CD8-positive, alpha-beta memory T cell (primary cell): Measurements from ENCODE around the gene ARSB. TPM values are rescaled to one million over a fixed set of nuclear protein-coding genes. Genes with fewer than 3 reads are reported as not detected.
A peak's percentile ranks its signal among the peaks of the same experiment; 100 is the strongest.

ENCODE experiments used
- CTCF ChIA-PET: fragments of 350-600 bp; sonication (Branson Sonifier 250); formaldehyde crosslinking; loops from one replicate; lab custom pipeline; 2021; ENCODE audit warnings: antibody characterized with exemption; lab: Charles Lee
- POLR2A ChIA-PET: fragments of 350-600 bp; sonication (Branson Sonifier 250); formaldehyde crosslinking; loops from one replicate; lab custom pipeline; 2021; ENCODE audit warnings: antibody characterized with exemption; lab: Charles Lee
- DNase-seq, 5 donors: peaks; one replicate each; pipeline versions ENCODE4 v3.0.0 to v3.0.0-alpha.2; 2020 to 2022; ENCODE audit warnings: mixed read lengths in 1 of 5
- H3K27ac ChIP-seq: one replicate; pipeline ENCODE4 v1.7.0; 2013; ENCODE audit warnings: low read depth, mild to moderate bottlenecking, low read length, moderate library complexity
- H3K27me3 ChIP-seq: 2 replicates; pipeline ENCODE4 v1.7.0; 2013; ENCODE audit warnings: low read length, mild to moderate bottlenecking; ENCODE audit not compliant: insufficient read depth, poor library complexity, severe bottlenecking
- H3K36me3 ChIP-seq: 2 replicates; pipeline ENCODE4 v1.7.0; 2013; ENCODE audit warnings: mild to moderate bottlenecking, low read length, moderate library complexity; ENCODE audit not compliant: insufficient read depth
- H3K4me1 ChIP-seq: 2 replicates; pipeline ENCODE4 v1.7.0; 2013; ENCODE audit warnings: mild to moderate bottlenecking, low read length, moderate library complexity; ENCODE audit not compliant: insufficient read depth
- H3K4me3 ChIP-seq: 2 replicates; pipeline ENCODE4 v1.7.0; 2013; ENCODE audit warnings: mild to moderate bottlenecking, low read length
- H3K9me3 ChIP-seq: 2 replicates; pipeline ENCODE4 v1.7.0; 2013; ENCODE audit warnings: mild to moderate bottlenecking, low read length
- H3K27ac Mint-ChIP-seq, 8 donors: one replicate each; pipeline ENCODE4 v1.8.0; 2020 to 2021; ENCODE audit warnings: mixed read lengths in 8 of 8, mild to moderate bottlenecking in 6 of 8, inconsistent platforms in 3 of 8, moderate library complexity in 3 of 8
- H3K27me3 Mint-ChIP-seq, 2 donors: one replicate each; pipeline ENCODE4 v1.8.0; 2020 to 2021; ENCODE audit warnings: mixed read lengths in 2 of 2, mild to moderate bottlenecking in 1 of 2, moderate library complexity in 1 of 2
- H3K36me3 Mint-ChIP-seq, 3 donors: one replicate each; pipeline ENCODE4 v1.8.0; 2020 to 2021; ENCODE audit warnings: mixed read lengths in 3 of 3, inconsistent platforms in 1 of 3, mild to moderate bottlenecking in 1 of 3
- H3K4me1 Mint-ChIP-seq, 3 donors: one replicate each; pipeline ENCODE4 v1.8.0; 2020 to 2021; ENCODE audit warnings: mixed read lengths in 3 of 3, inconsistent platforms in 1 of 3, mild to moderate bottlenecking in 1 of 3
- H3K4me3 Mint-ChIP-seq, 7 donors: one replicate each; pipeline ENCODE4 v1.8.0; 2020 to 2021; ENCODE audit warnings: mixed read lengths in 7 of 7, mild to moderate bottlenecking in 6 of 7, moderate library complexity in 4 of 7, inconsistent platforms in 2 of 7
- H3K9me3 Mint-ChIP-seq, 5 donors: one replicate each; pipeline ENCODE4 v1.8.0; 2020 to 2022; ENCODE audit warnings: mixed read lengths in 5 of 5, mild to moderate bottlenecking in 3 of 5, moderate library complexity in 2 of 5, inconsistent platforms in 1 of 5
- polyA plus RNA-seq: library from polyadenylated mRNA; unstranded; fragments of 300-500 nt; fragmentation: Illumina TruSeq; gene quantifications from one replicate; pipeline ENCODE4 v1.2.3, GENCODE V29; 2021
- total RNA-seq, 2 experiments: library from RNA; stranded (reverse); gene quantifications; one replicate each; pipeline ENCODE4 v1.2.3, GENCODE V29; 2021

ARSB gene
- total and polyA plus RNA-seq, 3 experiments from 2014 or later, result 5.1 to 19.9 (median 19.6) TPM

GRCh38 chr5:79007872-79008271 is 22.8 kb upstream of the ARSB start:
- H3K36me3 Mint-ChIP-seq, result peaks cover 0 to under 1% (median 0%) of the 10 kb centered on the region in 3 donors
- Histone ChIP-seq H3K36me3 (no peaks in the 10 kb centered on the region), H3K4me3 (no peak overlapping the region), H3K27ac (no peak overlapping the region), H3K27me3 (no peaks in the 10 kb centered on the region), H3K9me3 (no peaks in the 10 kb centered on the region), H3K4me1 (no peaks in the 10 kb centered on the region)
- ChIA-PET POLR2A (no interaction called here), CTCF (interaction anchor here (1.6 kb wide), 1 partner anchor 17 kb away, joined by 4 read pairs; no protein-coding TSS in a partner anchor)
- H3K4me3 Mint-ChIP-seq, result no peak overlapping the region
- peaks cover 5 to 32% of the 10 kb centered on the region in 2 donors for H3K27me3 Mint-ChIP-seq
- H3K9me3 Mint-ChIP-seq, result peaks cover 0 to 7% (median 5%) of the 10 kb centered on the region in 5 donors
- no peak overlapping the region for H3K27ac Mint-ChIP-seq
- no peaks in the 10 kb centered on the region for H3K4me1 Mint-ChIP-seq
- no peak for DNase-seq

GRCh38 chr5:79005936-79006631 is 21.0 kb upstream of the ARSB start:
- no peaks in the 10 kb centered on the region for H3K9me3 ChIP-seq
- H3K27ac ChIP-seq, result no peak overlapping the region
- Mint-ChIP-seq H3K27me3 (peaks cover 13 to 46% of the 10 kb centered on the region in 2 donors), H3K4me1 (no peaks in the 10 kb centered on the region), H3K4me3 (no peak overlapping the region), H3K36me3 (no peaks in the 10 kb centered on the region), H3K27ac (no peak overlapping the region), H3K9me3 (no peaks in the 10 kb centered on the region)
- H3K4me1 ChIP-seq, result no peaks in the 10 kb centered on the region
- DNase-seq, result no peak
- ChIA-PET CTCF (interaction anchor here (1.5 kb wide), 1 partner anchor 19 kb away, joined by 3 read pairs; no protein-coding TSS in a partner anchor), POLR2A (no interaction called here)
- no peak overlapping the region for H3K4me3 ChIP-seq
- no peaks in the 10 kb centered on the region for H3K27me3 ChIP-seq
- no peaks in the 10 kb centered on the region for H3K36me3 ChIP-seq

- Mint-ChIP-seq H3K9me3 (no peaks in the 10 kb centered on the region), H3K4me1 (no peaks in the 10 kb centered on the region), H3K4me3 (no peak overlapping the region), H3K27ac (no peak overlapping the region), H3K36me3 (no peaks in the 10 kb centered on the region), H3K27me3 (peaks cover 13 to 53% of the 10 kb centered on the region in 2 donors)
- no peaks in the 10 kb centered on the region for H3K4me1 ChIP-seq
- H3K36me3 ChIP-seq, result no peaks in the 10 kb centered on the region
- H3K4me3 ChIP-seq, result no peak overlapping the region
- H3K27ac ChIP-seq, result no peak overlapping the region
- no peak for DNase-seq
- H3K27me3 ChIP-seq, result no peaks in the 10 kb centered on the region
- no peaks in the 10 kb centered on the region for H3K9me3 ChIP-seq
- CTCF ChIA-PET, result no interaction called here
- POLR2A ChIA-PET, result no interaction called here
Observed at GRCh38 chr5:79005151-79005550, 20.0 kb upstream of the ARSB start.

- Histone ChIP-seq H3K36me3 (no peaks in the 10 kb centered on the region), H3K4me1 (no peaks in the 10 kb centered on the region), H3K27me3 (no peaks in the 10 kb centered on the region), H3K27ac (no peak overlapping the region), H3K9me3 (no peaks in the 10 kb centered on the region), H3K4me3 (no peak overlapping the region)
- ChIA-PET POLR2A (no interaction called here), CTCF (interaction anchor here (1.3 kb wide), 1 partner anchor 9 kb away, joined by 3 read pairs; no protein-coding TSS in a partner anchor)
- Mint-ChIP-seq H3K4me1 (no peaks in the 10 kb centered on the region), H3K9me3 (no peaks in the 10 kb centered on the region), H3K27ac (no peak overlapping the region), H3K36me3 (no peaks in the 10 kb centered on the region), H3K4me3 (no peak overlapping the region), H3K27me3 (peaks cover 11 to 60% of the 10 kb centered on the region in 2 donors)
- DNase-seq, result no peak
Observed at GRCh38 chr5:79002374-79002773, 17.3 kb upstream of the ARSB start.

GRCh38 chr5:79001471-79001870 is 16.4 kb upstream of the ARSB start:
- H3K4me3 ChIP-seq, result no peak overlapping the region
- no peaks in the 10 kb centered on the region for H3K9me3 ChIP-seq
- Mint-ChIP-seq H3K36me3 (no peaks in the 10 kb centered on the region), H3K27ac (no peak overlapping the region), H3K9me3 (no peaks in the 10 kb centered on the region), H3K4me1 (no peaks in the 10 kb centered on the region), H3K27me3 (peaks cover 11 to 56% of the 10 kb centered on the region in 2 donors), H3K4me3 (no peak overlapping the region)
- H3K4me1 ChIP-seq, result no peaks in the 10 kb centered on the region
- H3K27ac ChIP-seq, result no peak overlapping the region
- ChIA-PET CTCF (interaction anchor here (1.3 kb wide), 2 partner anchors 10 to 23 kb away, joined by 3 read pairs; no protein-coding TSS in a partner anchor), POLR2A (no interaction called here)
- DNase-seq, result no peak
- H3K36me3 ChIP-seq, result no peaks in the 10 kb centered on the region
- no peaks in the 10 kb centered on the region for H3K27me3 ChIP-seq

GRCh38 chr5:78997090-78997489 is 12.0 kb upstream of the ARSB start:
- no peaks in the 10 kb centered on the region for H3K9me3 ChIP-seq
- H3K27ac Mint-ChIP-seq, result no peak overlapping the region
- no peaks in the 10 kb centered on the region for H3K27me3 ChIP-seq
- no peak for DNase-seq
- no peaks in the 10 kb centered on the region for H3K9me3 Mint-ChIP-seq
- POLR2A ChIA-PET, result no interaction called here
- H3K27me3 Mint-ChIP-seq, result peaks cover 2 to 26% of the 10 kb centered on the region in 2 donors
- H3K4me1 Mint-ChIP-seq, result peaks cover 3 to 6% (median 5%) of the 10 kb centered on the region in 3 donors
- no peaks in the 10 kb centered on the region for H3K36me3 ChIP-seq
- CTCF ChIA-PET, result interaction anchor here (1.4 kb wide), 1 partner anchor 12 kb away, joined by 4 read pairs; the partner anchor contains the start of gene ARSB
- H3K27ac ChIP-seq, result no peak overlapping the region
- H3K4me3 Mint-ChIP-seq, result no peak overlapping the region
- H3K36me3 Mint-ChIP-seq, result no peaks in the 10 kb centered on the region
- H3K4me1 ChIP-seq, result peaks cover 8% of the 10 kb centered on the region
- no peak overlapping the region for H3K4me3 ChIP-seq

GRCh38 chr5:78995521-78996007 is 10.5 kb upstream of the ARSB start:
- H3K27ac ChIP-seq, result no peak overlapping the region
- DNase-seq, result no peak
- H3K4me3 Mint-ChIP-seq, result no peak overlapping the region
- peaks cover 8% of the 10 kb centered on the region for H3K4me1 ChIP-seq
- no peaks in the 10 kb centered on the region for H3K27me3 ChIP-seq
- H3K4me3 ChIP-seq, result no peak overlapping the region
- peaks cover 3 to 6% (median 5%) of the 10 kb centered on the region in 3 donors for H3K4me1 Mint-ChIP-seq
- no peaks in the 10 kb centered on the region for H3K9me3 Mint-ChIP-seq
- no peak overlapping the region for H3K27ac Mint-ChIP-seq
- no peaks in the 10 kb centered on the region for H3K36me3 Mint-ChIP-seq
- ChIA-PET CTCF (interaction anchor here (1.0 kb wide), 1 partner anchor 25 kb away, joined by 3 read pairs; no protein-coding TSS in a partner anchor), POLR2A (no interaction called here)
- no peaks in the 10 kb centered on the region for H3K9me3 ChIP-seq
- no peaks in the 10 kb centered on the region for H3K36me3 ChIP-seq
- H3K27me3 Mint-ChIP-seq, result peaks cover 0 to 13% of the 10 kb centered on the region in 2 donors

GRCh38 chr5:78993165-78993564 is 8.1 kb upstream of the ARSB start:
- no peaks in the 10 kb centered on the region for H3K36me3 Mint-ChIP-seq
- Histone ChIP-seq H3K36me3 (no peaks in the 10 kb centered on the region), H3K4me1 (peaks cover 8% of the 10 kb centered on the region), H3K27me3 (no peaks in the 10 kb centered on the region), H3K4me3 (no peak overlapping the region), H3K9me3 (no peaks in the 10 kb centered on the region), H3K27ac (no peak overlapping the region)
- peak in 1 of 5 donors; percentile 26 for DNase-seq
- H3K27me3 Mint-ChIP-seq, result peaks cover 0 to 4% of the 10 kb centered on the region in 2 donors
- no peak overlapping the region for H3K4me3 Mint-ChIP-seq
- ChIA-PET POLR2A (no interaction called here), CTCF (no interaction called here)
- no peaks in the 10 kb centered on the region for H3K9me3 Mint-ChIP-seq
- no peak overlapping the region for H3K27ac Mint-ChIP-seq
- H3K4me1 Mint-ChIP-seq, result peaks cover 3 to 6% (median 5%) of the 10 kb centered on the region in 3 donors
